Measurements from ENCODE around the gene IZUMO1. TPM values are rescaled to one million over a fixed set of nuclear protein-coding genes. Genes with fewer than 3 reads are reported as not detected.

The IZUMO1 gene
- total RNA-seq, 4 donors from 2014 or later, result under 0.01 to 2.3 TPM; not detected in 2

- H3K27ac ChIP-seq, result no peak overlapping the region
- H3K36me3 ChIP-seq, result no peaks in the 10 kb centered on the region
- intact Hi-C loops (cut with DNase I; ENCODE audit: low total_unique reads), result no loop called here
- H3K9me3 ChIP-seq, result no peaks in the 10 kb centered on the region
- H3K4me3 ChIP-seq, result no peak overlapping the region
- TF ChIP-seq, protein P1, sequence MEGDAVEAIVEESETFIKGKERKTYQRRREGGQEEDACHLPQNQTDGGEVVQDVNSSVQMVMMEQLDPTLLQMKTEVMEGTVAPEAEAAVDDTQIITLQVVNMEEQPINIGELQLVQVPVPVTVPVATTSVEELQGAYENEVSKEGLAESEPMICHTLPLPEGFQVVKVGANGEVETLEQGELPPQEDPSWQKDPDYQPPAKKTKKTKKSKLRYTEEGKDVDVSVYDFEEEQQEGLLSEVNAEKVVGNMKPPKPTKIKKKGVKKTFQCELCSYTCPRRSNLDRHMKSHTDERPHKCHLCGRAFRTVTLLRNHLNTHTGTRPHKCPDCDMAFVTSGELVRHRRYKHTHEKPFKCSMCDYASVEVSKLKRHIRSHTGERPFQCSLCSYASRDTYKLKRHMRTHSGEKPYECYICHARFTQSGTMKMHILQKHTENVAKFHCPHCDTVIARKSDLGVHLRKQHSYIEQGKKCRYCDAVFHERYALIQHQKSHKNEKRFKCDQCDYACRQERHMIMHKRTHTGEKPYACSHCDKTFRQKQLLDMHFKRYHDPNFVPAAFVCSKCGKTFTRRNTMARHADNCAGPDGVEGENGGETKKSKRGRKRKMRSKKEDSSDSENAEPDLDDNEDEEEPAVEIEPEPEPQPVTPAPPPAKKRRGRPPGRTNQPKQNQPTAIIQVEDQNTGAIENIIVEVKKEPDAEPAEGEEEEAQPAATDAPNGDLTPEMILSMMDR (IDR thresholded peaks at IDR 0.05), result no peak
- no peak for TF ChIP-seq POLR2A (IDR thresholded peaks at IDR 0.05)
- H3K27me3 ChIP-seq, result no peaks in the 10 kb centered on the region
- H3K4me1 ChIP-seq, result peaks cover 0 to 11% of the 10 kb centered on the region in 2 donors
- DNase-seq, result no peak
These were observed 24.5 kb downstream of the IZUMO1 start for GRCh38 chr19:48722196-48722708.

- TF ChIP-seq, protein P1 (IDR thresholded peaks at IDR 0.05), result peak in 1 of 4 experiments; percentile 14
- peak in 1 of 2 donors; percentile 34 for TF ChIP-seq POLR2A (IDR thresholded peaks at IDR 0.05)
- DNase-seq, result peak; percentile 98 to 100
- H3K27me3 ChIP-seq, result no peaks in the 10 kb centered on the region
- H3K4me1 ChIP-seq, result peaks cover 0 to 11% of the 10 kb centered on the region in 2 donors
- no peaks in the 10 kb centered on the region for H3K36me3 ChIP-seq
- peak overlapping the region; percentile 93 to 96 for H3K27ac ChIP-seq
- H3K4me3 ChIP-seq, result peak overlapping the region; percentile 51 to 64
- intact Hi-C loops (cut with DNase I; ENCODE audit: low total_unique reads), result no loop called here
- no peaks in the 10 kb centered on the region for H3K9me3 ChIP-seq
These were observed 26.0 kb downstream of the IZUMO1 start for GRCh38 chr19:48720613-48721296.

DNA sequence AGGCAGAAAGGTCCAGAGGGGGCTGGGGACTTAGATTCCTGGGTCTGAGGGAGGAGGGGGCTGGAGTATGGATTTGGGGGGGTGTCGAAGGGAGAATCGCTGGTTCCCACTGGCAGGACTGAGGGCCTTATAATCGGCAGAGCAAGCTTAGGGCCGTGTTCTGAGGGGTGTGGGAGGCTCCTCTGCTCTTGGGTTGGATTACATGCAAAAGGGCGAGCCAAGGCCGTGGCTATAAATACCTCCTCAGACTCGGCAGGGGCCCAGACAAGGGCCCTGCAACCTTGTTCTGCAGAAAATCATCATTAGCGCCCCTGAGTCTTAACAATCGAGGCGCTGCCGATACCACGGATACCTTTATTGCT is 26.5 kb downstream of the IZUMO1 start:
- intact Hi-C loops (cut with DNase I; ENCODE audit: low total_unique reads), result no loop called here
- H3K36me3 ChIP-seq, result no peaks in the 10 kb centered on the region
- H3K27ac ChIP-seq, result peak overlapping the region; percentile 93 to 96
- peaks cover 0 to 11% of the 10 kb centered on the region in 2 donors for H3K4me1 ChIP-seq
- DNase-seq, result no peak
- peak overlapping the region in 1 of 2 donors; percentile 51 for H3K4me3 ChIP-seq
- H3K27me3 ChIP-seq, result no peaks in the 10 kb centered on the region
- no peaks in the 10 kb centered on the region for H3K9me3 ChIP-seq
- TF ChIP-seq, protein P1 (IDR thresholded peaks at IDR 0.05), result no peak
- no peak for TF ChIP-seq POLR2A (IDR thresholded peaks at IDR 0.05)

GRCh38 chr19:48719263-48720171 is 27.2 kb downstream of the IZUMO1 start, which contains the start of gene MAMSTR:
TSS of gene MAMSTR (minus strand) at chr19:48719725. CDS start at chr19:48719031, 694 bp downstream.
- TF ChIP-seq, protein P1 (IDR thresholded peaks at IDR 0.05), result no peak
- TF ChIP-seq POLR2A (IDR thresholded peaks at IDR 0.05), result no peak
- H3K9me3 ChIP-seq, result no peaks in the 10 kb centered on the region
- H3K27ac ChIP-seq, result peak within 1 kb of the TSS; percentile 93 to 96
- no peaks in the 10 kb centered on the region for H3K27me3 ChIP-seq
- no peaks in the 10 kb centered on the region for H3K36me3 ChIP-seq
- intact Hi-C loops (cut with DNase I; ENCODE audit: low total_unique reads), result no loop called here
- peak within 1 kb of the TSS; percentile 51 to 64 for H3K4me3 ChIP-seq
- DNase-seq, result peak; percentile 43 to 57
- H3K4me1 ChIP-seq, result peaks cover 0 to 11% of the 10 kb centered on the region in 2 donors

Data from uterus (tissue), 4 donors.